ENCODE results near the gene SPRYD4.

DNA sequence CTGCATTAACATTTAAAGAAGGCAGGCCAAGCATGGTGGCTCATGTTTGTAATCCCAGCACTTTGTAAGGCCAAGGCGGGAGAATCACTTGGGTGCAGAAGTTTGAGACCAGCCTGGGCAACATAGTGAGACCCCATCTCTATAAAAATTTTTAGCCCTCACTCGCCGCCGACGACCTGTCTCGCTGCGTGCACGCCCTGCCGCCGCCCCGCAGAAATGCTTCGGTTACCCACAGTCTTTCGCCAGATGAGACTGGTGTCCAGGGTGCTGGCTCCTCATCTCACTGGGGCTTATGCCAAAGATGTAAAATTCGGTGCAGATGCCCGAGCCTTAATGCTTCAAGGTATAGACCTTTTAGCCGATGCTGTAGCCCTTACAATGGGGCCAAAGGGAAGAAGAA, 42.4 kb downstream of the SPRYD4 start:
- TF ChIP-seq PPARA (CRISPR knock-in tag; IDR thresholded peaks at IDR 0.05; ENCODE audit: borderline replicate concordance) (no peak), RARB (CRISPR knock-in tag; IDR thresholded peaks at IDR 0.05) (no peak), BACH2 (CRISPR knock-in tag; IDR thresholded peaks at IDR 0.05; ENCODE audit: borderline replicate concordance) (no peak)
- TF ChIP-seq, protein P1, sequence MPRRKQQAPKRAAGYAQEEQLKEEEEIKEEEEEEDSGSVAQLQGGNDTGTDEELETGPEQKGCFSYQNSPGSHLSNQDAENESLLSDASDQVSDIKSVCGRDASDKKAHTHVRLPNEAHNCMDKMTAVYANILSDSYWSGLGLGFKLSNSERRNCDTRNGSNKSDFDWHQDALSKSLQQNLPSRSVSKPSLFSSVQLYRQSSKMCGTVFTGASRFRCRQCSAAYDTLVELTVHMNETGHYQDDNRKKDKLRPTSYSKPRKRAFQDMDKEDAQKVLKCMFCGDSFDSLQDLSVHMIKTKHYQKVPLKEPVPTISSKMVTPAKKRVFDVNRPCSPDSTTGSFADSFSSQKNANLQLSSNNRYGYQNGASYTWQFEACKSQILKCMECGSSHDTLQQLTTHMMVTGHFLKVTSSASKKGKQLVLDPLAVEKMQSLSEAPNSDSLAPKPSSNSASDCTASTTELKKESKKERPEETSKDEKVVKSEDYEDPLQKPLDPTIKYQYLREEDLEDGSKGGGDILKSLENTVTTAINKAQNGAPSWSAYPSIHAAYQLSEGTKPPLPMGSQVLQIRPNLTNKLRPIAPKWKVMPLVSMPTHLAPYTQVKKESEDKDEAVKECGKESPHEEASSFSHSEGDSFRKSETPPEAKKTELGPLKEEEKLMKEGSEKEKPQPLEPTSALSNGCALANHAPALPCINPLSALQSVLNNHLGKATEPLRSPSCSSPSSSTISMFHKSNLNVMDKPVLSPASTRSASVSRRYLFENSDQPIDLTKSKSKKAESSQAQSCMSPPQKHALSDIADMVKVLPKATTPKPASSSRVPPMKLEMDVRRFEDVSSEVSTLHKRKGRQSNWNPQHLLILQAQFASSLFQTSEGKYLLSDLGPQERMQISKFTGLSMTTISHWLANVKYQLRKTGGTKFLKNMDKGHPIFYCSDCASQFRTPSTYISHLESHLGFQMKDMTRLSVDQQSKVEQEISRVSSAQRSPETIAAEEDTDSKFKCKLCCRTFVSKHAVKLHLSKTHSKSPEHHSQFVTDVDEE (CRISPR knock-in tag; IDR thresholded peaks at IDR 0.05), result no peak

Data from SK-N-SH treated with all-trans-retinoic acid at 6 μM for 48 hours (cell line).